ENCODE measurements around the gene CLN3.
"Not testable (repeated sequence)": the region's sequence is repeated elsewhere in the genome, so short reads cannot be mapped to it uniquely, and the experiment has no call there.

The CLN3 gene

GRCh38 chr16:28513484-28514181 lies 21.8 kb upstream of the CLN3 start:
- DNase-seq: no peak

DNA sequence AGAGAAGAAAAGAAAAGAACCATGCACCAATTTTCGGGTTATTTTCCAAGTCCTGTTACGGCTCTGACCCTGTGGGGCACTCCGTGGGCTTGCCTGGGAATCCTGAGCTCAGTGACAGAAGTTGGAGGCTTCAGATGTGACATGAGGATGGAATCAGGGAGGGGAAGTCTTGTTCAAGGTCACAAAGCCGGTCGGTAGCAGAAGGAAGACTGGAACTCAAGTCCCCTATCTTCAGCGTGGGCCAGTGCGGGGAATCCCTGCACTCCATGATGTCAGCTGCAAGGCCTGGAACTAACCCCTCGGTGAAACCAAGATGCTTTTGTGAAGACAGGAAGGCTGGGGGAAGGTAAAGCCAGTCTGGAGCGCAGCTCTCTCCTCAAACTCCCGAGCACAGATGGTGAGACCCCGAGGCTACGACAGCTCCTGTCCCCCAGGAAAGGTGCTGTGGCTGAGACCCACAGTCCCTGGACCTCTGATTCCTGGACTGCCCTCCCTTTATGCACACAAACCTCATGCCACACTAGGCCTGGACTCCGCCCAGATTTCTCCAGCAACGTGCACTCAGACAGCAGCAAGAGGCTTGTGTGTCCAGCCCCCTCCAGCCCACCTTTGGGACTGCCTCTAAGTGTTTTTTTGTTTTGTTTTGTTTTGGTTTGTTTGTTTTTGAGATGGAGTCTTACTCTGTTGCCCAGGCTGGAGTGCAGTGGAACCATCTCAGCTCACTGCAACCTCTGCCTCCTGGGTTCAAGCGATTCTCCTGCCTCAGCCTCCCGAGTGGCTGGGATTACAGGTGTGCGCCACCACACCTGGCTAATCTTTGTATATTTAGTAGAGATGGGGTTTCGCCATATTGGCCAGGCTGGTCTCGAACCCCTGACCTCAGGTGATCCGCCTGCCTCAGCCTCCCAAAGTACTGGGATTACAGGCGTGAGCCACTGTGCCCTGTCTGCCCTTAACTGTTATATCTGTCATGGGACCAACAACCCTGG lies 20.2 kb upstream of the CLN3 start:
- DNase-seq: no peak

DNA sequence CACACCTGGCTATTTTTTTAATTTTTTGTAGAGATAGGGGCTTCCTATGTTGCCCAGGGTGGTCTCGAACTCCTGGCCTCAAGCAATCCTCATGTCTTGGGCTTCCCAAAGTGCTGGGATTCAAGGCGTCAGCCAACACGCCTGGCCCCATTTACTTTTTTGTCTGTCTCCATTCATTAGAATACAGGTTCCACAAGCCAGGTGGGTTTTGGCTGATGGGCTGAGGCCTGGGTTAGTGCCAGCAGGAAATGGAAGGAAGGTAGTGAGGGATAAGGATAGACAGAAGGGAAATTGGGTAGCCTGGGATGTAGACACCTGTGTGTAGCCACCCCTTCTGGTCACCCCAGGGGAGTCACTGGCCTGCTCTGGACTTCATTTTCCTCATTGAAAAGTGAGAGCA lies 19.2 kb upstream of the CLN3 start:
- DNase-seq: no peak

DNA sequence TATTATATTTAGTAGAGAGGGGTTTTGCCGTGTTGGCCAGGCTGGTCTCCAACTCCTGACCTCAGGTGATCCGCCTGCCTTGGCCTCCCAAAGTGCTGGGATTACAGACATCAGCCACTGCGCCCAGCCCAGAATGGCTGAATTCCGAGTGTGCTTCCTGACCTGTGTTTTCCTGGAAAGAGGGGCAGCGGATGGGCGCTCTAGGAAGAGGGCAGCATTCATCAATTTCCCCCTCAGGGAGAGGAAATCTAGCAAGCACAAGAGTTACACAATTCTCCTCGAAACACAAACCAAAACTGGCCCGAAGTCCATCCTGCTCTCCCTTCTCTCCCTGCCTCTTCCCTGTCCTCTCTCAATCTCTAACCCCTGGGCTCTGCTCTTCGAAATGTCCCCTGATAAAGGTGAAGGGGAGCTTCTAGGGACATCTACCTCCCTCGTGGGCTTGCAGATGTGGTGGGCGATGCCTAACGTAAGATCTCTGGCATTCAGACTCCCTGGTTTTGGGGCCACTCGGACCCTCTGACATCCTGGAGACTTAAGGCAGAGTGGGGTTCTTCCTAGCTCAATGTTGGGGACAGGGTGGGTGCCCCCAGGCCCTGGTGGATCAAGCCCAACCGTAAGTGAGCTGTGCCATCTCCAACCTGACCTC lies 13.7 kb upstream of the CLN3 start:
- no peak for DNase-seq

DNA sequence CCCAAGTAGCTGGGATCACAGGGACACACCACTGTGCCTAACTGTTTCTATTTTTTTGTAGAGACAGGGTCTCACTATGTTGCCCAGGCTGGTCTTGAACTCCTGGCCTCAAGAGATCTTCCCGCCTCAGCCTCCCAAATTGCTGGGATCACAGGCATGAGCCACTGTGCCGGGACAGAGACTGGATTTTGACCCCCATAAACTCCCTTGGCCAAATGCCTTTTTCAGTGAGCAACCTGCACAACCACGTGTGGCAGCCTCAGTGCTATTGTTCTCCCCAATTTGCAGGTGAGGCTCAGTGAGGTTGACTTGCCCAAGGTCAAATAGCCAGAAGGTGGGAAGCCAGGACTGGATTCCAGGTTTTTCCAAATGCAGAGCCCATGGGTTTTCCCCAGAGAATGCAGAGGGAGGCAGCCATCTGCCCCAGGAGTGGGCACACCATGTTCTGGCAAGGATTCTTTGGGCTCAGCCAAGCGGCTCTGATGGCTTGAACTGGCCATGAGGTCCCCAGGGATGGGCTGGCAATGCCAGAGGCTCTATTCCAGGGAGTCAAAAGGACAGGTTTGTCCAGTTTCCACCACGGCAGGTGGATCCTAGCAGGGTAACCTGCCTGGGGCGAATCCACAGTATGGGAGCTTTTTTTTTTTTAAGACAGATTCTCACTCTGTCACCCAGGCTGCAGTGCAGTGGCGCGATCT lies 13.0 kb upstream of the CLN3 start:
- no peak for DNase-seq

GRCh38 chr16:28503470-28504259 lies 11.8 kb upstream of the CLN3 start:
- DNase-seq: no peak

DNA sequence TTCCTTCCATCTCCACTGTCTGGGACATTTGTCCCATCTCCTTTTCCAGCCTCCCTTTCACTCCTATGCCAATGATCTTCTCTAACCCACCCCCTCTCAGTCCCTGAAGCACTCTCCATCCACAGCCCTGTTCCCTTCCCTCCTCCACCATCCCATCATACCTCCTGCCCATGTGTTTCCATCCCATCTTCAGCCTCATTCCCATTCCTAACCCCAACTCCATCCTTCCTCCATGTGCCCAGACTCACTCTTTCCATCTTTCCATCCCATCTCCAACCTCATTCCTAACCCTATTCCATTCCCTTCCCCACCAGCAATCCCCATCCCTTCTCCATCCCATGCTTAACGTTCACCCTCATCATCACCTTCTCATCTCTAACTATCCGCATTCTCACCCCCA lies 10.4 kb upstream of the CLN3 start:
- DNase-seq: no peak

DNA sequence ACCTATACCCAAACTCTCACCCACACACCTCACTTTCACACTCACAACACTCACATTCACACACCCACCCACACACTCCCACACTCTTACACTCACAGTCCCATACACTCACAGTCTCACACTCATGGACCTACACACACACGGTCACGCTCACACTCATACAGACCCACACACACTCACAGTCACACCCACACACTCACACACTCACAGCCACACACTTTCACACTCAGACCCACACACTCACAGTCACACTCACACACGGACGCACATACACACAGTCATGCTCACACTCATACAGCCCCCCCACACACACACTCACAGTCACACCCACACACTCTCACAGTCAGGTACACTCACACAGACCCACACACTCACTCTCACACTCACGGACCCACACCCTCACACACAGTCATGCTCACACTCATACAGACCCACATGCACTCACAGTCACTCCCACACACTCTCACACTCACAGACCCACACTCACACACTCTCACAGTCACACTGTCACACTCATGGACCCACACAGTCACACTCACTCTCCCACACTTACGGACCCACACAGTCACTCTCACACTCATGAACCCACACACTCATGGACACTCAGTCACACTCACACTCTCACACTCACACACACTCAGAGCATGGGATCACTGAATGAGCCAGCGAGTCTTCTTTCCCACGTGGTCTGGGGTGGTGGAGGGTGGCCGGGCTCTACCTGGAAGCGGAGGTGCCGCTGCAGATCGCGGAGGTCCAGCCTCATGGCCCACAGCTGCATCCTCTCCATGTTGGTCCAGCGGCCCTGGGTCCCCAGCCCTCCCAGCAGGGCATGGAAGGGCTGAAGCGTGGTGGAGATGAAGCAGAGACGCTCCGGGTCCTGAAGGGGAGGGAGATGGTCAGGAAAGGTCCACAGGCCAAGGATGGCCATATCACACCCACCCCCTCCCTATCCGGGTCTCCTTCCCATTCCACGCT lies 9.7 kb upstream of the CLN3 start:
- DNase-seq: no peak

- not testable (repeated sequence) for DNase-seq
These were observed 8.8 kb upstream of the CLN3 start for GRCh38 chr16:28500476-28501180.

- no peak for DNase-seq
These were observed 8.0 kb upstream of the CLN3 start for GRCh38 chr16:28499854-28500253.

GRCh38 chr16:28498666-28499381 lies 7.0 kb upstream of the CLN3 start:
- no peak for DNase-seq

DNA sequence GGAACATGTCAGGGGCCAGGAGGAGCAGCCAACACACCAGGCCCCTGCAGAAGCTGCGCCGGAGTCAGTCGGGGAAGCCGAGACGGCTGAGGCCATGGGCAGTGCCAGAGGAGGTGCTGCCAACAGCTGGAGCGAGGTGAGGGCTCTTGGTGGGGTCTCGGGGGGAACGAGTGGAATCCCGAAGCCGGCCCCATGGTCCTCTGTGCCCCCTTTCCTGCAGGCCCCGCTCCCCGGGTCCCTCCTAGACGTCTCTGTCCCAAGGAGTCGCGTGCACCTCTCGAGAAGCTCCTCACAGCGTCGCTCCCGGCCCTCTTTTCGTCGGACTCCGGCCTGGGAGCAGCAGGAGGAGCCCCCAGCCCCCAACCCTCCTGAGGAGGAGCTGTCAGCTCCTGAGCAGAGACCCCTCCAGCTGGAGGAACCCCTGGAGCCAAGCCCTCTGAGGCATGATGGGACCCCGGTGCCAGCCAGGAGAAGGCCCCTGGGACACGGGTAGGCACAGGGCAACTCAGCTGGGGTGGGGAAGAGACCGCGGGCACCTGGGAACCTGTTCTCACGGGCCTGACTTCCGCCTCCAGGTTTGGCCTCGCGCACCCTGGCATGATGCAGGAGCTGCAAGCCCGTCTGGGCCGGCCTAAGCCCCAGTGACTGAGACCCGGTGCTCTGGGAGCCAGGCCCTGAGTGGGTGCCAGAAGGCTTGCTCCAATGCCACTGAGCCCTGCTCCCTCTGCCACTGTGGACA lies 6.2 kb upstream of the CLN3 start:
- no peak for DNase-seq

- no peak for DNase-seq
These were observed 5.5 kb upstream of the CLN3 start for GRCh38 chr16:28497386-28497785.

GRCh38 chr16:28496844-28497243 lies 5.0 kb upstream of the CLN3 start:
- DNase-seq: no peak

DNA sequence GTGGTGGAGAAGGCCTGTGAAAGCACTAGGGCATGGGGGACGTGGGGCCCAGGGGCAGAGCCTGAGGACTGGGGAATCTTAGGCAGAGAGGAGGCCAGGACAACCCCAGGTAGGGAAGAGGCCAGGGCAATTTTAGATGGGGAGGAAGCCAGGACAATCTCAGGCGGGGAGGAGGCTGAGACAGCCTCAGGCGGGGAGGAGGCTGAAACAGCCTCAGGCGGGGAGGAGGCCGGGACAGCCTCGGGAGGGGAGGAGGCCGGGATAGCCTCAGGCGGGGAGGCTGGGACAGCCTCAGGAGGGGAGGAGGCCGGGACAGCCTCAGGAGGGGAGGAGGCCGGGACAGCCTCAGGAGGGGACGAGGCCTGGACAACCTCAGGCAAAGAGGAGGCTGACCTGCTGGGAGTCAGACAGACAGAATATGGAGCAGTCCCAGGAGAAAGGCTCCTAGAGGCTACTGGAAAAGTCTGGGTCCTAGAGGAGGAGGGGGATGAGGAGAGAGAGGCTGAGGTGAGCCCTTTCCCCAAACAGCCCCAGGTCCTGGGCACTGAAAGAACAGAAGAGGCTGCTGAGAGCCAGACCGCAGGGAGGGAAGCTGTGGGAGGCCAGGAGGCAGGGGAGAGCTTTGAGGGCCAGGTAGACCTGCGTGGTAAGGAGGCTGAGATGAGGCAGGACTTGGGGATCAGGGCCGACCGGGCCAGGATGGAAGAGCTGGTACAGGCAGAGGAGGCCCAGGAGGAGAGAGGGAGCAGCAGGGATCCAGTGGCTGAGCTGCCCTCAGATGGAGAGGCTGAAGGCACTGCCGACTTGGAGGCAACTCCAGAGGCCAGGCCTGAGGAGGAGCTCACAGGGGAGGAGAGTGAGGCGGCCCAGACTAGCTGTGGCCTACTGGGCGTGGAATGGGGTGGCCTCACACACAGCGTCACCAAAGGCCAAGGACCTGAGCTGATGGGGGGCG lies 4.2 kb upstream of the CLN3 start:
- no peak for DNase-seq

DNA sequence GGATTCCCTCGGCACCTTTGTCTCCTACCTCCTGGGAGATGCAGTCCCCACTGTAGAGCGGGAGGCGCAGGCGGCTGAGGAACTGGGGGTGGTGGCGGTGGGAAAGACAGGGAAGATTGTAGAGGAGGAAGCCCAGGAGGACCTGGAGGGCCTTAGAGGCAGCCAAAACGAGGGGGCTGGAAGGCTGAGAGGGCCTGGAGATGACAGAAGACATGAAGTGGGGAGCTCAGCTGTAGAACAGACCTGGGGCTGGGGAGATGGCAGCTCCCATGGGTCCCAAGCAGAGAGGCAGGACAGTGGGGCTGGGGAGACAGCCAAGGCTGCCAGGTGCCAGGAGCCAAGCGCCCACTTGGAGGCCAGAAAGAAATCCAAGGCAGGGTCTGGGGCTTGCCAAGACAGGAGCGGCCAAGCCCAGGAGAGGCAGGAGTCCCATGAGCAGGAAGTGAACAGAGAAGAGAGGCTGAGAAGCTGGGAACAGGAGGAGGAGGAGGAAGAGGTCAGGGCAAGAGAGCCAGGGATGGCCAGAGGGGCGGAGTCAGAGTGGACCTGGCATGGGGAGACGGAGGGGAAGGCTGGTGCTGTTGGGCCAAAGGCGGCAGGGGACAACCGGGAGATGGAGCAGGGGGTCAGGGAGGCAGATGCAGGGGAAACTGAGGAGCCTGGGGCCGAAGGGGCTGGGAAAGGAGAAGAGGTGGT lies 3.4 kb upstream of the CLN3 start:
- no peak for DNase-seq

Measured in SHP77 treated with DMSO at 0.1 percent for 48 hours (cell line).